Sigmoid colon (tissue), 4 donors: Measurements from ENCODE around the gene GPRC5D.

Experiments
- POLR2A ChIP-seq, 2 donors: fragments of 450-650 bp; IDR thresholded peaks; one replicate each; pipeline ENCODE4 v1.6.1; 2016; ENCODE audit warnings: antibody characterized with exemption in 2 of 2, mild to moderate bottlenecking in 2 of 2, moderate library complexity in 2 of 2
- POLR2AphosphoS5 ChIP-seq, 4 donors: sonication (generic); formaldehyde crosslinking; IDR thresholded peaks; one replicate each; pipeline ENCODE4 v1.6.1; 2017; ENCODE audit warnings: antibody characterized with exemption in 4 of 4
- TF ChIP-seq, protein P1 (sequence below), 4 experiments: fragments of 450-650 bp in 3 of 4; fragments of 200-600 bp in 1 of 4; IDR thresholded peaks; one replicate each; pipeline ENCODE4 v1.5.1; 2016 to 2019; ENCODE audit warnings: antibody characterized with exemption in 4 of 4, mild to moderate bottlenecking in 3 of 4, moderate library complexity in 2 of 4

DNA sequence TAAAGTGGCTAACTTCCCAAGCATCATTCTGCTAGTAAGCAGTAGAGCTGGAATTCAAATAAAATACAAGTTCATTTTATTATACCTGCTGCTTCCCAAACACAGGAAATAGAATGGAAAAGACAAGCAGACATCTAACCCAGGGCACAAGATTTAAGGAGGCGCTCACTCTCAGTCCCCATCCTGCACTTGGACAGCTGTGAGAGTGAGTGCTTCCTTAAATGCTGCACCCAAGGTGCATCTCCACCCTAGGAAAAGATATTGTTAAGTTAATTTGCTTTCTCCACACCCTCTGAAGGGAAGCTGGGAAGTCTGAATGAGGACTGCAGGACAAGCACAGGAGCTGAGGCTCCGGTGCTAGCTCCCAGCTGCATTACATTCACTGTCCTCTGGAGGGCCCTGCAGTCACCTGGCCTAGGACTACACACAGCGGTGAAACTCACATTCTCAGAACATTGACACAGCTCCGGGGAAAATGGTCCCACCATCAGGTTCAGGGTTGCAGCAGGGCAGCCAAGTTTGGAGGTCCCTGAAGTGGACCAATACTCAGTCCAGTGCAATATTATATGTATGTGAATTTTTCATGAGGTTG lies 33.9 kb upstream of the GPRC5D start:
- TF ChIP-seq, protein P1, sequence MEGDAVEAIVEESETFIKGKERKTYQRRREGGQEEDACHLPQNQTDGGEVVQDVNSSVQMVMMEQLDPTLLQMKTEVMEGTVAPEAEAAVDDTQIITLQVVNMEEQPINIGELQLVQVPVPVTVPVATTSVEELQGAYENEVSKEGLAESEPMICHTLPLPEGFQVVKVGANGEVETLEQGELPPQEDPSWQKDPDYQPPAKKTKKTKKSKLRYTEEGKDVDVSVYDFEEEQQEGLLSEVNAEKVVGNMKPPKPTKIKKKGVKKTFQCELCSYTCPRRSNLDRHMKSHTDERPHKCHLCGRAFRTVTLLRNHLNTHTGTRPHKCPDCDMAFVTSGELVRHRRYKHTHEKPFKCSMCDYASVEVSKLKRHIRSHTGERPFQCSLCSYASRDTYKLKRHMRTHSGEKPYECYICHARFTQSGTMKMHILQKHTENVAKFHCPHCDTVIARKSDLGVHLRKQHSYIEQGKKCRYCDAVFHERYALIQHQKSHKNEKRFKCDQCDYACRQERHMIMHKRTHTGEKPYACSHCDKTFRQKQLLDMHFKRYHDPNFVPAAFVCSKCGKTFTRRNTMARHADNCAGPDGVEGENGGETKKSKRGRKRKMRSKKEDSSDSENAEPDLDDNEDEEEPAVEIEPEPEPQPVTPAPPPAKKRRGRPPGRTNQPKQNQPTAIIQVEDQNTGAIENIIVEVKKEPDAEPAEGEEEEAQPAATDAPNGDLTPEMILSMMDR (IDR thresholded peaks at IDR 0.05) = peak in 2 of 4 experiments; percentile 10 to 17
- no peak for TF ChIP-seq POLR2AphosphoS5 (IDR thresholded peaks at IDR 0.05)
- TF ChIP-seq POLR2A (IDR thresholded peaks at IDR 0.05) = no peak
